ENCODE results near the gene NR1D2.

The NR1D2 gene

GRCh38 chr3:23956701-23957100, 11.6 kb downstream of the NR1D2 start:
- DNase-seq = no peak
- in situ Hi-C loops (cut with HindIII; ENCODE audit: low pct_ligation_motif_present, low pct_unique_long_range_greater_than_20kb, low sequenced_read_pairs) = no loop called here

GRCh38 chr3:23959135-23959900, 14.2 kb downstream of the NR1D2 start:
- DNase-seq = no peak
- in situ Hi-C loops (cut with HindIII; ENCODE audit: low pct_ligation_motif_present, low pct_unique_long_range_greater_than_20kb, low sequenced_read_pairs) = no loop called here

- in situ Hi-C loops (cut with HindIII; ENCODE audit: low pct_ligation_motif_present, low pct_unique_long_range_greater_than_20kb, low sequenced_read_pairs) = no loop called here
- no peak for DNase-seq
These were observed 15.6 kb downstream of the NR1D2 start for GRCh38 chr3:23960649-23961048.

- in situ Hi-C loops (cut with HindIII; ENCODE audit: low pct_ligation_motif_present, low pct_unique_long_range_greater_than_20kb, low sequenced_read_pairs) = no loop called here
- DNase-seq = no peak
These were observed 16.0 kb downstream of the NR1D2 start for GRCh38 chr3:23961066-23961465.

- no peak for DNase-seq
- in situ Hi-C loops (cut with HindIII; ENCODE audit: low pct_ligation_motif_present, low pct_unique_long_range_greater_than_20kb, low sequenced_read_pairs) = no loop called here
These were observed 16.8 kb downstream of the NR1D2 start for GRCh38 chr3:23961913-23962312.

- in situ Hi-C loops (cut with HindIII; ENCODE audit: low pct_ligation_motif_present, low pct_unique_long_range_greater_than_20kb, low sequenced_read_pairs) = no loop called here
These were observed 19.6 kb downstream of the NR1D2 start for GRCh38 chr3:23964537-23965235.

GRCh38 chr3:23966328-23966727, 21.2 kb downstream of the NR1D2 start:
- no peak for DNase-seq
- in situ Hi-C loops (cut with HindIII; ENCODE audit: low pct_ligation_motif_present, low pct_unique_long_range_greater_than_20kb, low sequenced_read_pairs) = no loop called here

More at GRCh38 chr3:23964537-23965235, 19.6 kb downstream of the NR1D2 start:
- DNase-seq = no peak

GRCh38 chr3:23968463-23969184, 23.5 kb downstream of the NR1D2 start:
- DNase-seq = no peak
- in situ Hi-C loops (cut with HindIII; ENCODE audit: low pct_ligation_motif_present, low pct_unique_long_range_greater_than_20kb, low sequenced_read_pairs) = no loop called here

GRCh38 chr3:23969393-23969792, 24.3 kb downstream of the NR1D2 start:
- no peak for DNase-seq
- in situ Hi-C loops (cut with HindIII; ENCODE audit: low pct_ligation_motif_present, low pct_unique_long_range_greater_than_20kb, low sequenced_read_pairs) = no loop called here

- no peak for DNase-seq
- in situ Hi-C loops (cut with HindIII; ENCODE audit: low pct_ligation_motif_present, low pct_unique_long_range_greater_than_20kb, low sequenced_read_pairs) = no loop called here
These were observed 26.6 kb downstream of the NR1D2 start for GRCh38 chr3:23971684-23972083.

- no peak for DNase-seq
- in situ Hi-C loops (cut with HindIII; ENCODE audit: low pct_ligation_motif_present, low pct_unique_long_range_greater_than_20kb, low sequenced_read_pairs) = no loop called here
These were observed 31.5 kb downstream of the NR1D2 start for GRCh38 chr3:23976555-23976954.

GRCh38 chr3:23979569-23979968, 34.5 kb downstream of the NR1D2 start:
- DNase-seq = no peak
- in situ Hi-C loops (cut with HindIII; ENCODE audit: low pct_ligation_motif_present, low pct_unique_long_range_greater_than_20kb, low sequenced_read_pairs) = no loop called here

- DNase-seq = no peak
- in situ Hi-C loops (cut with HindIII; ENCODE audit: low pct_ligation_motif_present, low pct_unique_long_range_greater_than_20kb, low sequenced_read_pairs) = no loop called here
These were observed 36.0 kb downstream of the NR1D2 start for GRCh38 chr3:23981136-23981535.

GRCh38 chr3:23981955-23982354, 36.9 kb downstream of the NR1D2 start:
- DNase-seq = no peak
- in situ Hi-C loops (cut with HindIII; ENCODE audit: low pct_ligation_motif_present, low pct_unique_long_range_greater_than_20kb, low sequenced_read_pairs) = no loop called here

- no peak for DNase-seq
- in situ Hi-C loops (cut with HindIII; ENCODE audit: low pct_ligation_motif_present, low pct_unique_long_range_greater_than_20kb, low sequenced_read_pairs) = no loop called here
These were observed 39.8 kb downstream of the NR1D2 start for GRCh38 chr3:23984934-23985333.

- DNase-seq = no peak
- in situ Hi-C loops (cut with HindIII; ENCODE audit: low pct_ligation_motif_present, low pct_unique_long_range_greater_than_20kb, low sequenced_read_pairs) = no loop called here
These were observed 40.9 kb downstream of the NR1D2 start for GRCh38 chr3:23985747-23986544.

GRCh38 chr3:23987356-23987755, 42.3 kb downstream of the NR1D2 start:
- in situ Hi-C loops (cut with HindIII; ENCODE audit: low pct_ligation_motif_present, low pct_unique_long_range_greater_than_20kb, low sequenced_read_pairs) = no loop called here
- no peak for DNase-seq

- in situ Hi-C loops (cut with HindIII; ENCODE audit: low pct_ligation_motif_present, low pct_unique_long_range_greater_than_20kb, low sequenced_read_pairs) = no loop called here
- no peak for DNase-seq
These were observed 46.2 kb downstream of the NR1D2 start for GRCh38 chr3:23991306-23991682.

Data from ACHN (cell line).